HG03139 (cell line): Measurements from ENCODE around the gene PDE4A.
"Not testable (repeated sequence)": the region's sequence is repeated elsewhere in the genome, so short reads cannot be mapped to it uniquely, and the experiment has no call there.

ENCODE experiments used
- ATAC-seq: cut with Tn5 transposase; IDR thresholded peaks from one replicate; pipeline ENCODE4 v1.9.1; 2021; ENCODE audit not compliant: unreplicated experiment

Gene PDE4A

DNA sequence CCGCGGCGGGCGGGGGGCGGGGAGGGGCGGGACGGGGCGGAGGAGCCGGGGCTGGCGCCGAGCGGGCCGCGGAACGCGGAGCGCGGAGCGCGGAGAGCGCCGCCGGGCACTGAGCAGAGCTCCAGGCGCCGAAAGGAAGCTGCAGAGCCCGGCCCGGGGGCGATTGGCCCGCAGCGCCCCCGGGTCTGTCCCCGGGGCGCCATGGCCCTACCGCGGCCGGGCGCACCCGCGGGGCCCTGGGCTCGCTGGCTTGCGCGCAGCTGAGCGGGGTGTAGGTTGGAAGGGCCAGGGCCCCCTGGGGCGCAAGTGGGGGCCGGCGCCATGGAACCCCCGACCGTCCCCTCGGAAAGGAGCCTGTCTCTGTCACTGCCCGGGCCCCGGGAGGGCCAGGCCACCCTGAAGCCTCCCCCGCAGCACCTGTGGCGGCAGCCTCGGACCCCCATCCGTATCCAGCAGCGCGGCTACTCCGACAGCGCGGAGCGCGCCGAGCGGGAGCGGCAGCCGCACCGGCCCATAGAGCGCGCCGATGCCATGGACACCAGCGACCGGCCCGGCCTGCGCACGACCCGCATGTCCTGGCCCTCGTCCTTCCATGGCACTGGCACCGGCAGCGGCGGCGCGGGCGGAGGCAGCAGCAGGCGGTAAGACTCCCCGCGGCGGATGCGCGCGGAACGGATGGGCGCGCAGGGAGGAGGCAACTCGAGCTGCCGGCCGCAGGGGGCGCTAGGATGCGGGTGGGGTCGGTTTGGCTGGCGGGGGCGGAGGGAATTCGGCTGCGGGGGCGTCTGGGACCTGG, at the start of gene PDE4A:
TSS of gene PDE4A (plus strand) at position 95 of the 796 bp plus-strand sequence. CDS start at position 322, 227 bp downstream.
- no peak for ATAC-seq

DNA sequence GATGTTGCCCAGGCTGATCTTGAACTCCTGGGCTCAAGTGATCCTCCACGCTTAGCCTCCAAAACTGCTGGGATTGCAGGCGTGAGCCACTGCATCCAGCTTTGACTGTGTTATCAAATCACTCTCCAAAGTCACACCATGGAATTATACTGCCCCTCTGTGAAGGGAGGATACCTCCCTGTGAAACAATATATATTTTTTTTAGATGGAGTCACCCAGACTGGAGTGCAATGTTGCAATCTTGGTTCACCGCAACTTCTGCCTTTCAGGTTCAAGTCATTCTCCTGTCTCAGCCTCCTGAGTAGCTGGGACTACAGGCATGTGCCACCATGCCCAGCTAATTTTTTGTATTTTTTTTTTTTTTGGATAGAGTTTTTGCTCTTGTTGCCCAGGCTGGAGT, 47.6 kb upstream of the PDE4A start:
- no peak for ATAC-seq

DNA sequence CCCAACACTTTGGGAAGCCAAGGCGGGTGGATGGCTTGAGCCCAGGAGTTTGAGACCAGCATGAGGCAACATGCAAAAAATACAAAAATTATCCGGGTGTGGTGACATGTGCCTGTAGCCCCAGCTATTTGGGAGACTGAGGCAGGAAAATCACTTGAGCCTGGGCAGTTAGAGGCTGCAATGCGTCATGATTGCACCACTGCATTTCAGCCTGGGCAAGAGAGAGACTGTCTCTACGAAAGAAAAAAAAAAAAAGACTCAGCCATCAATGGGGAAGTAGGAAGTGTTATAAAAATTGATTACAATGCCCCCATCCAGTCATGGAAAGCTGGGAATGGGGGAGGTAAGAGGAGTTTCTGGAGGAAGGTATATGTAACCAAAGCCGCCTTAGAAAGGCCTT, 45.4 kb upstream of the PDE4A start:
- no peak for ATAC-seq

DNA sequence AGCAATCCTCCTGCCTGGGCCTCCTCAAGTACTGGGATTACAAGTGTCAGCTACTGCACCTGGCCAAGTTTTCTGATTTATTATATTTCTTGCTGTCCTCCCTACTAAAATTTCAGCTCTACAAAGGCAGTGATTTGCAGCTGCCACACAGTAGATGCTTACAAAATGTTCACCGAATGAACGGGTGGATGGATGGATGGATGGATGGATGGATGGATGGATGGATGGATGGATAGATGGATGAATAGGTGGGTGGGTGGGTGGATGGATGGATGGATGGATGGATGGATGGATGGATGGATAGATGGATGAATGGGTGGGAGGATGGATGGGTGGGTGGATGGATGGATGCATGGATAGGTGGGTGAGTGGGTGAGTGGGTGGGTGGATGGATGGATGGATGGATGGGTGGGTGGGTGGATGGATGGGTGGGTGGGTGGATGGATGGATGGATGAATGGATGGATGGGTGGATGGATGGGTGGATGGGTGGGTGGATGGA, 43.1 kb upstream of the PDE4A start:
- not testable (repeated sequence) for ATAC-seq

DNA sequence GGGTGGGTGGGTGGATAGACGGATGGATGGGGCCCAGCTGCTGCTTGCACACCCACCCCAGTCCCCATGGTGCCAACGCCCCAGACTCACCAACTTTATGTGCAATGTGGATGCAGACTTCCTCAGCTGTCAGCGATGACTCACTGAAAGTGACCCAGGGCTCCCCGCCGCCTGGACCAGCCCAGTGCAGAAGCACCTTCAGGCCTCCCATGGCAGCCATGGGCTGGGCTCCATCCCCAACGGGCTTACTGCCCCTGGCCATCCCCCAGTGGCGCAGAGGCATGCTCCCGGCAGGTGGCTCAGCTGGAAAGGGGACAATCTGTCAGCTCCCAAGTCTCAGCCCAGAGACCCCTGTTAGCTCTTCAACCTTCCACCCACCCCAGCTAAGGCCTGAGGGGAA, 42.2 kb upstream of the PDE4A start:
- no peak for ATAC-seq

DNA sequence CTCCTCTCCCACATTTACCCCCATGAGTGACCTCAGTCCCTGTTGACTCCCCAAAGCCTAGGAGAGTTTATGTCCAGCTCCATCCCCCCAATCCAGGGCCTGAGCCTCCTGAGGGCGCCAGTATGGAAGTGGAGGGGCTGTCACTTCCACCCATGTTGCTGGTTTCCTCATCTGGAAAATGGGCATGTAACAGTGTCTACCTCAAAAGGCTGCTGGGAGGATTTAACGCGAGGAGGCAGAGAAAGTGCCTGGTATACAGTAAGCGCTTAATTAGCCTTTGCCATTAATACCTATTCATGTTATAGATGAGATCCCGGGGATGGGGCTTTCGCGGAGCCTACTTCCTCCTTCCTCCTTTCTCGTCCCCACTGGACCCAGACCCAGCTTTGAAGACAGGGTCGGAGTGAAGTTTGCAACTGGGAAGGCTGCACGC, 40.4 kb upstream of the PDE4A start:
- ATAC-seq: no peak

DNA sequence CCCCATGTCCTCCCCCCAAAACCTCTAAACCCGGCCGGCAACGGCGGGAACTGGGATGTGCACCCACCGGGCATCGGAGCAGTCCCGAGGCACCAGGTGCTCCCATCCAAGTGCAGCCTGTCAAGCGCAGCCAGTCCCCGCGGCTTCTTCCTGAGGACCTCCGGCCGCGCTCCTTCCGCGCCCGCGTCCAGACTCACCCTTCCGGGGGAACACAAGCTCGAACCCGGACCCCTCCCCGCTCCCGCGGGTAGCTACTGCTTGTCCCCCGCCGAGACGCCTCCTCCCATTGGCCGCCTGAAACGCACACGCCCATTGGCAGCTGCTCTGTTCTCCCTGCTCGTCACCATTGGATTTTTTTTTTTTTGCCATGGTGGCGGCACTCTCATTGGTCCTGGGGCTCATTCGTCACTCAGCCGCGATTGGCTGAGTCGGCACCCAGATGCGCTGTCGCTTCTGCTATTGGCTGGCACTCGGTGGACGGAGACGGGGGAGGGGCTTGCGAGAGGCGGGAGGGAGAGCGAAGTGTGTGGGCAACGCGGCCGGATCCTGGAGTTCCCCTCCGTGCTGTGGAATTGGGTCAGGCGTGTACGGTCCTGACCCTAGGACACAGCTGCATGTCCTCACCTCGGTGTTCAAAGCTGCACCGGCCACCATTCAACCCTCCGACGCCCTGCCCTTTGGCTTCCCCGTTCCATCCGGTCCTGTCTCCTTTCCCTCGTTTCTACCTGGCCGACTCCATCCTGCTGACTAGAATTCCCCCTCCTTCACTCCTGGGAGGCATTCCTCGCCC, 39.8 kb upstream of the PDE4A start, which contains the start of gene TYK2:
TSS of gene TYK2 (minus strand) at position 260 of the 790 bp plus-strand sequence. CDS start 2,166 bp downstream, outside the sequence.
- peak; percentile 91 for ATAC-seq

DNA sequence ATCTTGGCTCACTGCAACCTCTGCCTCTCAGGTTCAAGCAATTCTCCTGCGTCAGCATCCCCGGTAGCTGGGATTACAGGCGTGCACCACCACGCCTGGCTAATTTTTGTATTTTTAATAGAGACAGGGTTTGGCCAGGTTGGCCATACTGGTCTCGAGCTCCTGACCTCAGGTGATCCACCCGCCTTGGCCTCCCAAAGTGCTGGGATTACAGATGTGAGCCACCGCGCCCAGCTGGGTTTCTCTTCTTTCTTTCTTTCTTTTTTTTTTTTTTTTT, 37.2 kb upstream of the PDE4A start:
- not testable (repeated sequence) for ATAC-seq

DNA sequence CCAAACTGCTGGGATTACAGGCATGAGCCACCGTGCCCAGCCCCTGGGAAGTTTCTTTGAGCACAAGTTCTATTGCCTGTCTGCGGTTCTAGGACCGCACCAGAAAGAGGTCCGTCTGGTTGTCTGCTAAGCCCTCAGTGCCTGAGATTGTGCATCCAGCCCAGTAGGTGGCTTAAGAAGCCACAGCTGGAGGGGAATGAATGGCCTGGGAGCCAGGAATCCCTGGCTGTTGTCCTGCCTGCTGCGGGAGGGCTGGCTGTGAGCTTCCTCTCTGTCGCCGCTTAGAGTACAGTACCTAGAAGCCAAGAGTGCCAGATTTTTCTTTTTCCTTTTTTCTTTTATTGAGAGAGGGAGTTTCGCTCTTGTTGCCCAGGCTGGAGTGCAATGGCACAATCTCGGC, 35.8 kb upstream of the PDE4A start:
- no peak for ATAC-seq

DNA sequence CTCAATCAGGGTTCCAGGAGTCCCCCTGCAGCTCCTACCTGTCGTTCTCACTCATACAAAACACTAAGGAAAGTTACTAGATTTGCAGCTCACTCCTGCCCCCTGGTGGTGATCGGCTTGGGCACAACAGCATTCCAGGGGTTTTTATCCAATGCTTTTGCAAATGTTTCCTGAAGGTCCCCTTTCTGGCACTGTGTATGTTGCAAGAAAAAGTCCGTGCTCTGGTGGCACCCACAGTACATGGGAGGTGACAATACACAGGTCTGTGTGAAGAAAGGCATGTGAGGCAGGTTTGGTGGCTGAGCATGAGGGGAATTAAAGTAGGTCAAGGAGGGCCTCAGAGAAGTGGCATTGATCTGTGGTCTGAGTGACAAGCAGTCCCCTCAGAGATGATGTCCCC, 31.4 kb upstream of the PDE4A start:
- ATAC-seq: no peak

DNA sequence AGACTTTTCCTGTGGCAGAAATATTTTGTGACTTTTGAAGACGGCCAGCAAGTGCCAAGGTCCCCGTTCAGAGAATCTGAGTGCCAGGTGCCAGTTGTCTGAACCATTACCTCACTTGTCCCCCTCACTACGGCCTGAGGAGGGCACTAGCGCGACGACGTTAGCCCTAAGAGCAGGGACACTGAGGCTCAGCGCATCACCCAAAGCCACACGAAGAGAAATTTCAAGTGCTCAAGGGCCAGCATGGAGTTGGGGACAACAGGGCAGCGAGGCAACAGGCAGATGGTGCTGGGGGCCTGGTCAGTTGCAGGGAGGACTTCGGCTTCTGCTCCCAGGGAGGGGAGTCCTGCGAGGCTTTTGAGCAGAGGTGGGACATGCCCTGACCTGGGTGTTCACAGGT, 30.5 kb upstream of the PDE4A start:
- no peak for ATAC-seq

DNA sequence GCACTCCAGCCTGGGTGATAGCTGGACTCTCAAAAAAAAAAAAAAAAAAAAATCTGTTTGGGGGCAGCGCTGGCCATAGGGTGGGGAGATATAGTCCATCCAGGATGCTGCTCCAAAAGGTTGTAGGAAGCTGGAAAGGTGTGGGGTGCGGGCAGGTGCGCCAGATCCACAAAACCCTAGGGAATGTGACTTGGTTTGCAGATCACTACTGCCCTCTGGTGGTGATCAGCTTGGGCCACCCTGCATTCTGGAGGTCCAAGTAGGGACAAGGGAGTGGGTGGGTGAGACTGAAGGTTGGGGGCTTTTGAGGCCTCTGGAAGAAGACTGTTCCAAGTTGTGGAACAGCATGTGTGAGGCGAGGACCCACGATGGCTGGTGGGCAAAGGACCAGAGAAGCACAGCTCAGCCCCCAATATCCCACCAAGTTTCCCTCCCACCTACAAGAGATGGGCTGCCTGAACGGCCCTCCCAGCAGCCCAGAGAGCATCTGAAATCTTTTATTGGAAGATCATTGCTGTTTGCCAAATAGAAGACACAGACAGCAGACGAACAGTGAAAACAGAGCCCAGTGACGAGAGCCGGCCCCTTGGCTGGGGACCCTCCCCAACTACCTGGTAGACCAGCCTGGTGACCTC, 29.6 kb upstream of the PDE4A start:
- ATAC-seq: no peak

DNA sequence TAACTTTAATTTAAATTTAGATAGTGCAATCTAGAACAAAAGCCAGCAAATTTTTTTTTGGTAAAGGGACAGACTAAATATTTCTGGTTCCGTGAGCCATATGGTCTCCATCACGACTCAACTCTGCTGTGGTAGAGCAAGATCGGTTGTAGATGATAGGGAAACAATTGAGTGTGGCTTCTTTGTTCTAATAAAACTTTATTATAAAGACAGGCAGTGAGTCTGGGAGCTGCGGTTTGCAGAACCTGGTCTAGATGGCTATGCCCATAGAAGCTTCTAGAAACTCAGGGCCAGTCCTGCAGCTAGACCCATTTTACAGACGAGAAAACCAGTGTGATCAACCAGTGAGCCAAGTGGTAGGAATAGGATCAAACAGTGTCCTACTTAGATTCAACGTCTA, 28.2 kb upstream of the PDE4A start:
- no peak for ATAC-seq

DNA sequence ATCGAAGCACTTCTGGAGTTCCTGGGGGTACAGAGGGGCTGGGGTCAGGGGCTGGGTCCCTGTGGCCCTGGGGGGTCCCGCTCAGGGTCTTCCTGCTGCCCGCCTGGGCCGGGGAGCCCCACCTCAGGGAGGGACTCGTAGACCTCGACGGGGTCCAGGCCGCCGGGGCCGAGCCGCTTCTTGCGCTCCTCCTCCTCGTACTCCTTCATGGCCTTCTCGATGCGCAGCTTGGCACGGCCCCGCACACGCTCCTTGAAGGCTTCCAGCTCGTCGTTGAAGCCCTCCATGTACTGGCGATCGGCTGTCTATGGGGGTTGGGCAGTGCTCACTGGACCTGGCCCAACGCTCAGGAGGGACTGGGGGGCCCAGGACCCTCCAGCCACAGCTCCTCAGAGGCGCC, 27.2 kb upstream of the PDE4A start:
- no peak for ATAC-seq

DNA sequence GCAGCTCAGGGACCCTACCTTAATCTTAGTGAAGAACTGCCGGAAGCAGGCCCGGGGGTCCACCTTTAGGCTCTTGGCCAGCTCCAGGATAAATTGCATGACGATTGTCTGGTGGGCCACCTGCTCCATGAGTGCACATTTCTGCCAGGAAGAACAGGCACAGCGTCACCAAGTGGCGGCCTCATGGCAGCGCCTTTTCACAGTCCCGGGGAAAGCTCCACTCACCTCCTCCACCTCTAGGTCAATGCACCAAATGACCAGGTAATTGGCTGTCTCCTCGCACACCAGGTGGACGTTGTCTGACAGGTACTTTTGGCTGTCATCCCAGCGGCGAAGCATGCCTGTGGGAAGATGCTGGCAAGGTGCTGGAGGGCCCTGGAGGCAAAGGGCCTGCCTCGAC, 25.3 kb upstream of the PDE4A start:
- ATAC-seq: no peak

DNA sequence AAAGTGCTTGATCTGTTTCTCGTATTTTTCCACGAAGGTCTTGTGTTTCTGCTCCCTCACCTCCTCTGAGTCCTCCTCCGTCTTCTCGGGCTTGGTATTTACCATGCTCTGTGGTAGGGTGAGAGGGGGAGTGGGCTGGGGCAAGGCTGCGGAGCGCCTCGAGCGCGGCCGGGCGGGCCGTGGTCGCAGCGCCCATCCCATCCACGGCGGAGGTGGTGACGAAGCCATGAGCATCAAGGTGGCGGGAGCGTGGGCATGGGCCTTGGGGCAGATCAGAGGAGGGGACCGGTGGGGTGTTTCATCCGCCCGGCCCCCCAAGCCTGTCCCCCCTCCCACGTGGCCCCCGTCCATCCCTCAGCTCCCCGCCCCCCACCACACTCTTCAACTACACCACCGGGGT, 24.9 kb upstream of the PDE4A start:
- no peak for ATAC-seq

DNA sequence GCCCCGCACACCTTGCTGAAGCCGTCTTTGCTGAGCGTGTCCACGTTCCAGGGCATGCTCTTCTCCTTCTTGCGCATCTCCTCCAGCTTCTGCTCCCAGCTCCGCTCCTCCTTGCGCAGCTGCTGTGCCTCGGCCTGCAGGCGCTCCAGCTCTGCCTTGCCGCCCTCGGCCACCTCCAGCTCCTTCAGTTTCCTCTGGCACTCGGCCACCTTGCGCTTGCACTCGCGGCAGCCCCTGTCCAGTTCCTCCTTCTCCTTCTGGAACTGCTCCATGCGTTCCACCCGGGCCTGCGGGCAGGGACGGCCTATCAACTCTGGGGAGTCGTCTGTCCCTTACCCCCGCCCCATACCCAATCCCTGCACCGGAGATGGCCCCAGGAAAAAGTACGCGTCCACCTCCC, 24.4 kb upstream of the PDE4A start:
- ATAC-seq: no peak

DNA sequence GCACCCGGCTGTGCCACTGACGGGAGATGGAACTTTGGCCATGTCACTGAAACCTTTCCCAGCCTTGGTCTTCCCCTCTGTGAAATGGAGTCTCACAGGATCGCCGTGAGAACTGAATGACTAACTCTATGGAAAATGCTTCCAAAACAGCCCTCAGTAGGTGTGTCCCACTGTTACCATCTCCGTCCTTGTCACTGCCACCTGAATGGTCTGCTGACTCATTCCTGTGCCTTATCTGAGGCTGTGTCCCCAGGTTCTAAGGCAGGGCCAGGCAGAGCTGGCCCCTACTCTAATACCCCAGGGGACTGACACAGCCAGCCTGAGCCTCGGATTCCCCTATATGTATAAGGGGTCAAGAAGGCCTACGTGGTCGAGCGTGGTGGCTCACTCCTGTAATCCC, 21.5 kb upstream of the PDE4A start:
- ATAC-seq: no peak

DNA sequence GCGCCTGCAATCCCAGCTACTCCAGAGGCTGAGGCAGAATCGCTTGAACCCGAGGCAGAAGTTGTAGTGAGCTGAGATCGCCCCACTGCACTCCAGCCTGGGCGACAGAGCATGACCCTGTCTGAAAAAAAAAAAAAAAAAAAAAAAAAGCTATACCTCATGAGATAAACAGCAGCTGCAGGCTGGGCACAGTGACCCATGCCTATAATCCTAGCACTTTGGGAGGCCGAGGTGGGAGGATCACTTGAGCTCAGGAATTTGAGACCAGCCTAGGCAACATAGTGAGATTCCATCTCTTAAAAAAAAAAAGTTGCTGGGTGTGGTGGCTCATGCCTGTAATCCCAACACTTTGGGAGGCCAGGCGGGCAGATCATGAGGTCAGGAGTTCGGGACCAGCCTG, 21.0 kb upstream of the PDE4A start:
- not testable (repeated sequence) for ATAC-seq

DNA sequence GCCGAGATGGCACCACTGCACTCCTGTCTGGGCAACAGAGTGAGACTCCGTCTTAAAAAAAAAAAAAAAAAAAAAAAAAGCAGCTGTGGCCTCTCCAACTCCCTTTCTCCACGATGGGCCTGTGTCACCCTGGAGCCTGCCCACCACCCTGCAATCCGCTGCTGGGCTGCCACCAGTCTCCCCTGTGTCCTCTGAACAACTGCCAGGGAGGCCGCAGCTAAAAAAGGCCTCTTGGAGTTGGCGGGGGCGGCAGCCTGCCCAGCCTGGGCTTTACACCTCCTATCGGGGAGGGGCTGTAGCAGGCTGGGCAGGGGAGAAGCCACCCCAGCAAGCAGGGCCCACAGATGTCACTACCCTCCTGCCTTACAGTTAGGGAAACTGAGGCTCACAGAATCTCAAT, 20.5 kb upstream of the PDE4A start:
- no peak for ATAC-seq

DNA sequence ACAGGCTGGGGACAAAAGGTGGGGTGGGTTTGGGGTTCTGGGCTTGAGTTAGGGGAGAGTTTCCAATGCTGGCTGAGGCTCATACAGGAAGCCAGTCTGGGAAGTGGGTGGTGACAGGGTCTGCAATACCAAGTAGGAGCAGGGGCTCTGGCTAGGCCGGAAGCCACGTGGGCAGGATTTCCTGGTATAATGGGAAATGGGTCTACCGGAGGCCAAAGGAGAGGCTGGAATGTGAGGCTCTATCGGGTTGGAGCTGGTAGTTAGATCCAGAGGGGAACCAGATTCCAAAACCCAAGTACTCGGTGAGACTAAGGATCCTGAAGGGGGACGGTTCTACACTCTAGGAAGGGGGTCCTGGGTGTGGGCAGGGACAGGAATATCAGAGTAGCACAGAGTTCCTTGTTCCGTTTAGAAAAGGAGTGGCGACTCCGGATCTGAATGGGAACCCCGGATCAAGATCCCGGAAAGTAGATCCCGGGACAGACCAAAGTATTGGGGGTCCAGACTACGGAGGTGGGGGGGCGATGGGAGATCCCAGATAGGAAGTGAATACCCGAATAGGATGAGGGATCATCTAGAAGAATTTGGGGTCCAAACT, 17.8 kb upstream of the PDE4A start:
- no peak for ATAC-seq
